Vagina (tissue), 2 donors: ENCODE measurements around the gene CENPO.

Experiments
- POLR2AphosphoS5 ChIP-seq, 2 donors: sonication (generic); formaldehyde crosslinking; IDR thresholded peaks; one replicate each; pipeline ENCODE4 v1.9.0; 2017; ENCODE audit warnings: antibody characterized with exemption in 2 of 2, mild to moderate bottlenecking in 2 of 2, low read depth in 1 of 2; ENCODE audit not compliant: insufficient read depth in 1 of 2
- TF ChIP-seq, protein P1 (sequence below), 3 experiments: fragments of 450-650 bp in 2 of 3; fragments of 200-600 bp in 1 of 3; sonication (generic) in 1 of 3; IDR thresholded peaks; one replicate each; pipeline ENCODE4 v1.5.1; 2017 to 2019; ENCODE audit warnings: antibody characterized with exemption in 3 of 3, mild to moderate bottlenecking in 2 of 3, moderate library complexity in 2 of 3

DNA sequence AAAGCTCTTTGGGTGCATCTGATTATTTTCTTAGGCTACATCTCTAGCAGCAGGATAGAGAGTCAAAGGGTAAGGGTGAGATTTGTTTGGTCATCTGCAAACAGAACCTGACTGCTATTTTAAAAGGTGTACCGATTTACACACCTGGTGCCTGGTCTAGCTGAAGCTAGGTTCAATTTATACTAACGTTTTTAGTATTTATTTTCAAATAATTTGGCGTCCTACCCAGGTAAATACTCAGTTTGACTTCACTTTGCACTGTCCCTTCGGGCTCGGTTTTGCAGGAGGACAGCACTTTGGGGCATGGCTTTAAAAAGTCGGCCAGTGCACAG, 717 bp upstream of the CENPO start:
- TF ChIP-seq, protein P1, sequence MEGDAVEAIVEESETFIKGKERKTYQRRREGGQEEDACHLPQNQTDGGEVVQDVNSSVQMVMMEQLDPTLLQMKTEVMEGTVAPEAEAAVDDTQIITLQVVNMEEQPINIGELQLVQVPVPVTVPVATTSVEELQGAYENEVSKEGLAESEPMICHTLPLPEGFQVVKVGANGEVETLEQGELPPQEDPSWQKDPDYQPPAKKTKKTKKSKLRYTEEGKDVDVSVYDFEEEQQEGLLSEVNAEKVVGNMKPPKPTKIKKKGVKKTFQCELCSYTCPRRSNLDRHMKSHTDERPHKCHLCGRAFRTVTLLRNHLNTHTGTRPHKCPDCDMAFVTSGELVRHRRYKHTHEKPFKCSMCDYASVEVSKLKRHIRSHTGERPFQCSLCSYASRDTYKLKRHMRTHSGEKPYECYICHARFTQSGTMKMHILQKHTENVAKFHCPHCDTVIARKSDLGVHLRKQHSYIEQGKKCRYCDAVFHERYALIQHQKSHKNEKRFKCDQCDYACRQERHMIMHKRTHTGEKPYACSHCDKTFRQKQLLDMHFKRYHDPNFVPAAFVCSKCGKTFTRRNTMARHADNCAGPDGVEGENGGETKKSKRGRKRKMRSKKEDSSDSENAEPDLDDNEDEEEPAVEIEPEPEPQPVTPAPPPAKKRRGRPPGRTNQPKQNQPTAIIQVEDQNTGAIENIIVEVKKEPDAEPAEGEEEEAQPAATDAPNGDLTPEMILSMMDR (IDR thresholded peaks at IDR 0.05): no peak
- no peak for TF ChIP-seq POLR2AphosphoS5 (IDR thresholded peaks at IDR 0.05; ENCODE audit: insufficient read depth in 1 of 2, low read depth in 1 of 2)
